ENCODE data around the gene LETMD1.
"Not testable (repeated sequence)": the region's sequence is repeated elsewhere in the genome, so short reads cannot be mapped to it uniquely, and the experiment has no call there.

The LETMD1 gene

GRCh38 chr12:51047655-51048540 is at the start of gene LETMD1:
Gene LETMD1 (plus strand): TSS chr12:51048327. CDS start chr12:51048357, 30 bp downstream.
- DNase-seq = peak; percentile 93

GRCh38 chr12:50999093-50999492 is 49.0 kb upstream of the LETMD1 start:
- no peak for DNase-seq

GRCh38 chr12:51000245-51000644 is 47.9 kb upstream of the LETMD1 start:
- no peak for DNase-seq

GRCh38 chr12:51001799-51002198 is 46.3 kb upstream of the LETMD1 start:
- no peak for DNase-seq

- DNase-seq = no peak
Observed at GRCh38 chr12:51004504-51004903, 43.6 kb upstream of the LETMD1 start.

GRCh38 chr12:51005030-51005429 is 43.1 kb upstream of the LETMD1 start:
- no peak for DNase-seq

GRCh38 chr12:51005671-51006070 is 42.5 kb upstream of the LETMD1 start:
- no peak for DNase-seq

GRCh38 chr12:51008329-51009055 is 39.6 kb upstream of the LETMD1 start:
- DNase-seq = no peak

GRCh38 chr12:51009056-51009440 is 39.1 kb upstream of the LETMD1 start:
- peak; percentile 70 for DNase-seq

- DNase-seq = no peak
Observed at GRCh38 chr12:51011955-51012354, 36.2 kb upstream of the LETMD1 start.

- DNase-seq = no peak
Observed at GRCh38 chr12:51012570-51013236, 35.4 kb upstream of the LETMD1 start.

- no peak for DNase-seq
Observed at GRCh38 chr12:51013441-51013840, 34.7 kb upstream of the LETMD1 start.

GRCh38 chr12:51014467-51014866 is 33.7 kb upstream of the LETMD1 start:
- DNase-seq = not testable (repeated sequence)

- DNase-seq = no peak
Observed at GRCh38 chr12:51017452-51017851, 30.7 kb upstream of the LETMD1 start.

- no peak for DNase-seq
Observed at GRCh38 chr12:51018956-51019355, 29.2 kb upstream of the LETMD1 start.

- DNase-seq = no peak
Observed at GRCh38 chr12:51019927-51020326, 28.2 kb upstream of the LETMD1 start.

GRCh38 chr12:51020448-51021182 is 27.5 kb upstream of the LETMD1 start:
- no peak for DNase-seq

- DNase-seq = no peak
Observed at GRCh38 chr12:51021694-51022093, 26.4 kb upstream of the LETMD1 start.

GRCh38 chr12:51023625-51024382 is 24.3 kb upstream of the LETMD1 start:
- no peak for DNase-seq

GRCh38 chr12:51025338-51025835 is 22.7 kb upstream of the LETMD1 start:
- DNase-seq = no peak

- DNase-seq = peak; percentile 97
Observed at GRCh38 chr12:51025836-51026638, 22.1 kb upstream of the LETMD1 start, which contains the start of gene SLC11A2. Gene SLC11A2 (minus strand): TSS chr12:51026384. CDS start chr12:51010728, 15,656 bp downstream.

All from activated CD4-positive, alpha-beta T cell treated with anti-CD3 and anti-CD28 coated beads for 48 hours (primary cell).